ENCODE results near the gene SMAD9. TPM values are rescaled to one million over a fixed set of nuclear protein-coding genes. Genes with fewer than 3 reads are reported as not detected.

The SMAD9 gene
- total RNA-seq, 1 experiment from 2014 or later, result 1.1 TPM

DNA sequence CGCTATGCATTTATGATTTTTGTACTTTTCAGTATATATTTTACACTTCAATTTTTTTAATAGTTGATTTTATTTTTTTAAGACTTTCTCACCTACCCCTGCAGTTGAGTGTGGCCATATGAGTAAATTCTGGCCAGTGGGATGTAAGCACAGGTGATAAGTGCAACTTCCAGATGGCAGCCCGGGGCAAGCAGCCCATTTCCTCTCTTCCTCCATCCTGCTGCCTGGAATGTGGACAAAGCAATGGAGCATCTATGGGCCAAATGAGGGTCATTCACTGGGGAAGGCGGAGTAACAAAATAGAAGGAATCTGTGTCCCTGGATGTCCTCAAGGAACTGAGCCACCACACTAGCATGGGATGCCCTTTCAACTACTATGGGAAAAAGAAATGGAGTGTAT is 88.7 kb downstream of the SMAD9 start:
- H3K4me1 Mint-ChIP-seq, result no peaks in the 10 kb centered on the region
- peaks cover 0 to 10% (median 4%) of the 10 kb centered on the region in 3 experiments; a peak in 3 of 7 replicates for H3K36me3 Mint-ChIP-seq (ENCODE audit: insufficient read depth in 1 of 3, low read depth in 3 of 3)
- Histone ChIP-seq H3K14ac (ENCODE audit: insufficient read depth, low read length) (no peak overlapping the region), H3K27me3 (ENCODE audit: insufficient read depth, low read length) (no peaks in the 10 kb centered on the region), H2BK15ac (ENCODE audit: low read depth, low read length) (no peak overlapping the region), H2AK5ac (ENCODE audit: insufficient read length, low read length) (no peak overlapping the region), H3K56ac (ENCODE audit: insufficient read length, low read depth, low read length) (no peak overlapping the region), H2BK12ac (ENCODE audit: insufficient read length, low read depth, low read length) (no peak overlapping the region), H3K4me2 (ENCODE audit: insufficient read depth, insufficient read length, low read length) (no peak overlapping the region), H3K27ac (ENCODE audit: insufficient read length, low read depth, low read length) (no peak overlapping the region), H4K5ac (ENCODE audit: insufficient read length, low read depth, low read length) (no peak overlapping the region), H2BK5ac (ENCODE audit: insufficient read length, low read length) (no peak overlapping the region), H4K8ac (replicated peaks; ENCODE audit: insufficient read length, low read depth, low read length) (no peak overlapping the region), H3T11ph (ENCODE audit: low read length) (no peak overlapping the region), H2BK120ac (ENCODE audit: low read depth, low read length, poor library complexity, severe bottlenecking) (no peak overlapping the region), H3K9me3 (ENCODE audit: control insufficient read depth, low read depth, low read length) (no peaks in the 10 kb centered on the region), H4K20me1 (ENCODE audit: control insufficient read depth, insufficient read depth, insufficient read length) (no peaks in the 10 kb centered on the region), H3K23me2 (ENCODE audit: insufficient read length, low read depth, low read length, poor library complexity, severe bottlenecking) (no peaks in the 10 kb centered on the region), H3K23ac (ENCODE audit: insufficient read length, low read depth, low read length) (no peak overlapping the region), H3K18ac (ENCODE audit: insufficient read length, low read depth, low read length) (no peak overlapping the region), H4K91ac (ENCODE audit: insufficient read length, low read depth, low read length) (no peak overlapping the region), H2AFZ (ENCODE audit: low read length) (no peak overlapping the region), H3K79me1 (ENCODE audit: insufficient read depth, low read depth, low read length, poor library complexity, severe bottlenecking) (no peaks in the 10 kb centered on the region), H3K79me2 (ENCODE audit: insufficient read depth, low read length) (no peaks in the 10 kb centered on the region), H2BK20ac (ENCODE audit: low read depth, low read length, poor library complexity, severe bottlenecking) (no peak overlapping the region), H3K4ac (ENCODE audit: low read depth, low read length) (no peak overlapping the region), H3K9ac (ENCODE audit: extremely low read depth, insufficient read length, low read length) (no peak overlapping the region), H3K4me1 (ENCODE audit: insufficient read depth, low read length) (no peaks in the 10 kb centered on the region)
- no peaks in the 10 kb centered on the region; the same call in 1 of the 2 replicates for H3K27me3 Mint-ChIP-seq (ENCODE audit: low read depth)
- no CpG with 5 or more reads among the region's 3 CpGs for WGBS (ENCODE audit: extremely low coverage, insufficient read length, low lambda C conversion rate)
- no peak overlapping the region for H3K4me3 Mint-ChIP-seq
- no peak overlapping the region for H3K27ac Mint-ChIP-seq
- TF ChIP-seq, protein P1, sequence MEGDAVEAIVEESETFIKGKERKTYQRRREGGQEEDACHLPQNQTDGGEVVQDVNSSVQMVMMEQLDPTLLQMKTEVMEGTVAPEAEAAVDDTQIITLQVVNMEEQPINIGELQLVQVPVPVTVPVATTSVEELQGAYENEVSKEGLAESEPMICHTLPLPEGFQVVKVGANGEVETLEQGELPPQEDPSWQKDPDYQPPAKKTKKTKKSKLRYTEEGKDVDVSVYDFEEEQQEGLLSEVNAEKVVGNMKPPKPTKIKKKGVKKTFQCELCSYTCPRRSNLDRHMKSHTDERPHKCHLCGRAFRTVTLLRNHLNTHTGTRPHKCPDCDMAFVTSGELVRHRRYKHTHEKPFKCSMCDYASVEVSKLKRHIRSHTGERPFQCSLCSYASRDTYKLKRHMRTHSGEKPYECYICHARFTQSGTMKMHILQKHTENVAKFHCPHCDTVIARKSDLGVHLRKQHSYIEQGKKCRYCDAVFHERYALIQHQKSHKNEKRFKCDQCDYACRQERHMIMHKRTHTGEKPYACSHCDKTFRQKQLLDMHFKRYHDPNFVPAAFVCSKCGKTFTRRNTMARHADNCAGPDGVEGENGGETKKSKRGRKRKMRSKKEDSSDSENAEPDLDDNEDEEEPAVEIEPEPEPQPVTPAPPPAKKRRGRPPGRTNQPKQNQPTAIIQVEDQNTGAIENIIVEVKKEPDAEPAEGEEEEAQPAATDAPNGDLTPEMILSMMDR (conservative IDR thresholded peaks at IDR 0.05), result no peak
- no peak for DNase-seq
- H3K9me3 Mint-ChIP-seq, result no peaks in the 10 kb centered on the region
